HCT116 (cell line): ENCODE data around the gene CBX1. TPM values are rescaled to one million over a fixed set of nuclear protein-coding genes. Genes with fewer than 3 reads are reported as not detected.

Experiments
- ATAC-seq: fragments of 200-7000 bp; cut with Tn5 transposase; 2 replicates; pipeline ENCODE4 v1.9.1; 2020; ENCODE audit warnings: mild to moderate bottlenecking, moderate library complexity
- BruUV-seq: library from RNA; stranded (reverse); fragments of 400-500 nt; replicated peaks from 2 replicates; lab custom pipeline; 2021; lab: Mats Ljungman, UMichigan
- CTCF ChIA-PET: fragments of 300-600 bp; sonication (Branson Sonifier 250); formaldehyde crosslinking; loops from one replicate; lab custom pipeline; 2021; ENCODE audit warnings: antibody characterized with exemption; lab: Charles Lee
- POLR2A ChIA-PET: fragments of 300-600, 350-600 bp; sonication (Branson Sonifier 250); formaldehyde crosslinking; loops from one replicate; lab custom pipeline; 2021; ENCODE audit warnings: antibody characterized with exemption; lab: Charles Lee
- RAD21 ChIA-PET, 2 experiments: fragments of 300-600 bp; sonication (Branson Sonifier 250); formaldehyde crosslinking; loops; one replicate each; lab custom pipeline; 2023; ENCODE audit warnings: low total read pairs in 2 of 2; ENCODE audit not compliant: uncharacterized antibody in 2 of 2, unreplicated experiment in 2 of 2, low non-redundant PET in 1 of 2; lab: Charles Lee
- DNase-seq: peaks from one replicate; pipeline ENCODE4 v3.0.0-alpha.2; 2010; ENCODE audit warnings: low read depth, low spot score
- H2AFZ ChIP-seq: fragments of 200-600 bp; shearing (Covaris generic), sonication (generic); 2 replicates; pipeline ENCODE4 v1.6.1; 2017; ENCODE audit warnings: low read depth, mixed run types, mixed read lengths, antibody characterized with exemption, low read length; ENCODE audit not compliant: poor library complexity, severe bottlenecking
- H3K27ac ChIP-seq: 2 replicates; pipeline ENCODE4 v1.5.1; 2012; ENCODE audit warnings: low read depth, low read length
- H3K27me3 ChIP-seq: fragments of 200-600 bp; sonication (generic); 2 replicates; pipeline ENCODE4 v1.6.1; 2016; ENCODE audit warnings: mixed run types, low read length, mixed read lengths; ENCODE audit not compliant: insufficient read depth
- H3K36me3 ChIP-seq, 2 experiments: fragments of 200-500 bp in 1 of 2; fragments of 200-600 bp in 1 of 2; sonication (Bioruptor generic) in 1 of 2; sonication (generic) in 1 of 2; 2 replicates each; pipeline versions ENCODE4 v1.5.1 to v1.6.1; 2014 to 2016; ENCODE audit warnings: low read length in 2 of 2, inconsistent platforms in 1 of 2, mixed read lengths in 1 of 2, mixed run types in 1 of 2; ENCODE audit not compliant: insufficient read depth in 2 of 2, control insufficient read depth in 1 of 2
- H3K4me1 ChIP-seq, 2 experiments: fragments of 200-600 bp in 1 of 2; sonication (generic) in 1 of 2; 2 replicates each; pipeline versions ENCODE4 v1.5.1 to v1.6.1; 2012 to 2017; ENCODE audit warnings: low read length in 2 of 2, inconsistent platforms in 1 of 2, mild to moderate bottlenecking in 1 of 2, mixed read lengths in 1 of 2, mixed run types in 1 of 2, moderate library complexity in 1 of 2; ENCODE audit not compliant: insufficient read depth in 2 of 2, control insufficient read depth in 1 of 2
- H3K4me2 ChIP-seq: fragments of 200-600 bp; sonication (generic); 2 replicates; pipeline ENCODE4 v1.6.1; 2017; ENCODE audit warnings: mixed run types, low read length, mixed read lengths
- H3K4me3 ChIP-seq, 2 experiments: fragments of 200-600 bp in 1 of 2; sonication (generic) in 1 of 2; replicated peaks in 1 of 2; 2 replicates each; pipeline ENCODE4 v1.5.1; 2011 to 2016; ENCODE audit warnings: low read length in 2 of 2, control low read depth in 1 of 2, low read depth in 1 of 2, mild to moderate bottlenecking in 1 of 2, mixed read lengths in 1 of 2, mixed run types in 1 of 2
- H3K79me2 ChIP-seq: fragments of 200-600 bp; sonication (generic); 2 replicates; pipeline ENCODE4 v1.6.1; 2017; ENCODE audit warnings: mild to moderate bottlenecking, mixed run types, low read length, moderate library complexity, mixed read lengths; ENCODE audit not compliant: insufficient read depth
- H3K9ac ChIP-seq: fragments of 200-600 bp; sonication (generic); 2 replicates; pipeline ENCODE4 v1.6.1; 2016; ENCODE audit warnings: low read length, mixed read lengths
- H3K9me2 ChIP-seq: fragments of 200-600 bp; sonication (generic), shearing (Covaris generic); 2 replicates; pipeline ENCODE4 v1.6.1; 2017; ENCODE audit warnings: mixed run types, mild to moderate bottlenecking, moderate library complexity; ENCODE audit not compliant: insufficient read depth
- H3K9me3 ChIP-seq, 2 experiments: fragments of 200-500 bp in 1 of 2; fragments of 200-600 bp in 1 of 2; sonication (Bioruptor generic) in 1 of 2; sonication (generic) in 1 of 2; 2 replicates each; pipeline ENCODE4 v1.6.1; 2014 to 2017; ENCODE audit warnings: low read length in 2 of 2, mixed read lengths in 2 of 2, inconsistent platforms in 1 of 2, low read depth in 1 of 2, mild to moderate bottlenecking in 1 of 2, mixed run types in 1 of 2, moderate library complexity in 1 of 2; ENCODE audit not compliant: control insufficient read depth in 1 of 2, insufficient read depth in 1 of 2
- H4K20me1 ChIP-seq: fragments of 200-600 bp; sonication (generic), shearing (Covaris generic); 2 replicates; pipeline ENCODE4 v1.6.1; 2017; ENCODE audit warnings: mixed run types, mild to moderate bottlenecking, moderate library complexity; ENCODE audit not compliant: insufficient read depth
- CBX3 ChIP-seq: IDR thresholded peaks from 2 replicates; pipeline ENCODE4 v1.6.1; 2012; ENCODE audit warnings: low read depth
- EGR1 ChIP-seq: IDR thresholded peaks from 2 replicates; pipeline ENCODE4 v1.6.1; 2012; ENCODE audit warnings: low read depth
- ELF1 ChIP-seq: IDR thresholded peaks from 2 replicates; pipeline ENCODE4 v1.6.1; 2012; ENCODE audit warnings: low read depth, borderline replicate concordance
- EZH2 ChIP-seq: fragments of 200-600 bp; sonication (generic); IDR thresholded peaks from 2 replicates; pipeline ENCODE4 v1.6.1; 2017; ENCODE audit warnings: antibody characterized with exemption, mixed run types
- FOSL1 ChIP-seq: IDR thresholded peaks from 2 replicates; pipeline ENCODE4 v1.6.1; 2012; ENCODE audit warnings: low read depth
- JUND ChIP-seq: IDR thresholded peaks from 2 replicates; pipeline ENCODE4 v1.6.1; 2012
- POLR2A ChIP-seq: IDR thresholded peaks from 2 replicates; pipeline ENCODE4 v1.7.0; 2011; ENCODE audit warnings: borderline replicate concordance; ENCODE audit not compliant: insufficient read depth, insufficient read length; ENCODE audit errors: extremely low read depth
- POLR2AphosphoS5 ChIP-seq: IDR thresholded peaks from 2 replicates; pipeline ENCODE4 v1.6.1; 2011; ENCODE audit warnings: mild to moderate bottlenecking, low read depth, low read length, moderate library complexity
- REST ChIP-seq: IDR thresholded peaks from 2 replicates; pipeline ENCODE4 v1.6.1; 2012; ENCODE audit warnings: low read depth
- TCF7L2 ChIP-seq: IDR thresholded peaks from 2 replicates; pipeline ENCODE4 v1.7.0; 2011; ENCODE audit warnings: borderline replicate concordance, inconsistent platforms; ENCODE audit not compliant: insufficient read depth, insufficient read length; ENCODE audit errors: extremely low read depth
- YY1 ChIP-seq: IDR thresholded peaks from 2 replicates; pipeline ENCODE4 v1.6.1; 2011; ENCODE audit warnings: low read length, low read depth, moderate library complexity, mild to moderate bottlenecking; ENCODE audit not compliant: insufficient replicate concordance; ENCODE audit errors: extremely low read depth
- ZFX ChIP-seq: fragments of 450-650 bp; IDR thresholded peaks from 2 replicates; pipeline ENCODE4 v1.6.1; 2017
- ZNF274 ChIP-seq: fragments of 200-500 bp; sonication (Bioruptor generic); IDR thresholded peaks from 2 replicates; pipeline ENCODE4 v1.6.1; 2014; ENCODE audit warnings: mild to moderate bottlenecking, low read depth, low read length, inconsistent platforms
- intact Hi-C: fragments of 100-400 bp; cut with micrococcal nuclease; formaldehyde crosslinking; loops from 2 replicates; pipeline ENCODE4 v1.10.0; 2022
- total RNA-seq: library from RNA; stranded (reverse); gene quantifications from one replicate; pipeline ENCODE4 v1.2.1, GENCODE V29; 2021; ENCODE audit not compliant: unreplicated experiment
- TF ChIP-seq, protein P1 (sequence below): IDR thresholded peaks from 2 replicates; pipeline ENCODE4 v1.6.1; 2012
- TF ChIP-seq, protein P2 (sequence below), 3 experiments: fragments of 200-600 bp in 1 of 3; sonication (generic) in 1 of 3; IDR thresholded peaks in 2 of 3; conservative IDR thresholded peaks in 1 of 3; 2 replicates each; pipeline ENCODE4 v1.5.1; 2012 to 2017; ENCODE audit warnings: low read depth in 2 of 3, low read length in 2 of 3, antibody characterized with exemption in 1 of 3, borderline replicate concordance in 1 of 3, control low read depth in 1 of 3, mild to moderate bottlenecking in 1 of 3, mixed read lengths in 1 of 3, mixed run types in 1 of 3, moderate library complexity in 1 of 3; ENCODE audit not compliant: insufficient read depth in 1 of 3

Gene CBX1
- total RNA-seq, 1 experiment from 2014 or later: 136 TPM

- TF ChIP-seq YY1 (no peak), POLR2A (no peak)
- TF ChIP-seq, all 23 proteins: peak for 0
These were observed 38.7 kb upstream of the CBX1 start (continued) for GRCh38 chr17:48139944-48140343.

- Histone ChIP-seq H3K9me3 (no peaks in the 10 kb centered on the region), H3K36me3 (no peaks in the 10 kb centered on the region), H3K27me3 (no peaks in the 10 kb centered on the region), H4K20me1 (no peaks in the 10 kb centered on the region), H3K79me2 (no peaks in the 10 kb centered on the region), H3K9ac (no peak overlapping the region), H2AFZ (no peak overlapping the region), H3K4me1 (no peaks in the 10 kb centered on the region), H3K27ac (no peak overlapping the region), H3K9me2 (no peaks in the 10 kb centered on the region), H3K4me3 (no peak overlapping the region), H3K4me2 (no peak overlapping the region)
- intact Hi-C loops: no loop called here
- ChIA-PET RAD21 (interaction anchor here in 1 of 2 experiments (0.7 kb wide), 1 partner anchor 184 kb away, joined by 3 read pairs; no protein-coding TSS in a partner anchor), CTCF (interaction anchor here (0.6 kb wide), 1 partner anchor 112 kb away, joined by 3 read pairs; no protein-coding TSS in a partner anchor), POLR2A (no interaction called here)
- BruUV-seq: no TSS peak
- DNase-seq (no peak), ATAC-seq (no peak)
- TF ChIP-seq REST (no peak), POLR2AphosphoS5 (no peak), POLR2A (no peak), FOSL1 (no peak), ZFX (no peak), ZNF274 (no peak), ELF1 (no peak), EZH2 (no peak), EGR1 (no peak), CBX3 (no peak), JUND (no peak), TCF7L2 (no peak)
- TF ChIP-seq, protein P1, sequence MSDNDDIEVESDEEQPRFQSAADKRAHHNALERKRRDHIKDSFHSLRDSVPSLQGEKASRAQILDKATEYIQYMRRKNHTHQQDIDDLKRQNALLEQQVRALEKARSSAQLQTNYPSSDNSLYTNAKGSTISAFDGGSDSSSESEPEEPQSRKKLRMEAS: no peak
- TF ChIP-seq, protein P2, sequence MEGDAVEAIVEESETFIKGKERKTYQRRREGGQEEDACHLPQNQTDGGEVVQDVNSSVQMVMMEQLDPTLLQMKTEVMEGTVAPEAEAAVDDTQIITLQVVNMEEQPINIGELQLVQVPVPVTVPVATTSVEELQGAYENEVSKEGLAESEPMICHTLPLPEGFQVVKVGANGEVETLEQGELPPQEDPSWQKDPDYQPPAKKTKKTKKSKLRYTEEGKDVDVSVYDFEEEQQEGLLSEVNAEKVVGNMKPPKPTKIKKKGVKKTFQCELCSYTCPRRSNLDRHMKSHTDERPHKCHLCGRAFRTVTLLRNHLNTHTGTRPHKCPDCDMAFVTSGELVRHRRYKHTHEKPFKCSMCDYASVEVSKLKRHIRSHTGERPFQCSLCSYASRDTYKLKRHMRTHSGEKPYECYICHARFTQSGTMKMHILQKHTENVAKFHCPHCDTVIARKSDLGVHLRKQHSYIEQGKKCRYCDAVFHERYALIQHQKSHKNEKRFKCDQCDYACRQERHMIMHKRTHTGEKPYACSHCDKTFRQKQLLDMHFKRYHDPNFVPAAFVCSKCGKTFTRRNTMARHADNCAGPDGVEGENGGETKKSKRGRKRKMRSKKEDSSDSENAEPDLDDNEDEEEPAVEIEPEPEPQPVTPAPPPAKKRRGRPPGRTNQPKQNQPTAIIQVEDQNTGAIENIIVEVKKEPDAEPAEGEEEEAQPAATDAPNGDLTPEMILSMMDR (IDR thresholded peaks at IDR 0.05 in 2 of 3, conservative IDR thresholded peaks at IDR 0.05 in 1 of 3; ENCODE audit: borderline replicate concordance in 1 of 3, insufficient read depth in 1 of 3, low read depth in 2 of 3, low read length in 2 of 3): no peak
These were observed 36.4 kb upstream of the CBX1 start for GRCh38 chr17:48137656-48138055.
